Vagina (tissue), 2 donors: Measurements from ENCODE around the gene PDLIM4. TPM values are rescaled to one million over a fixed set of nuclear protein-coding genes. Genes with fewer than 3 reads are reported as not detected.

Source experiments
- DNase-seq, 2 donors: peaks; one replicate each; pipeline ENCODE4 v3.0.0-alpha.2; 2017; ENCODE audit errors: extremely low spot score in 2 of 2
- H3K27ac ChIP-seq: fragments of 200-600 bp; sonication (generic); one replicate; pipeline ENCODE4 v1.5.1; 2019
- H3K27me3 ChIP-seq: fragments of 200-600 bp; sonication (generic); one replicate; pipeline ENCODE4 v1.5.1; 2019
- H3K36me3 ChIP-seq, 2 donors: fragments of 200-600 bp; sonication (generic); one replicate each; pipeline ENCODE4 v1.5.1; 2017 to 2019
- H3K4me1 ChIP-seq: fragments of 200-600 bp; sonication (generic); one replicate; pipeline ENCODE4 v1.5.1; 2019
- H3K4me3 ChIP-seq, 2 donors: fragments of 200-600 bp; sonication (generic); 1 replicate in 1 of 2; 2 replicates in 1 of 2; pipeline ENCODE4 v1.5.1; 2016 to 2019
- H3K9me3 ChIP-seq: fragments of 200-600 bp; sonication (generic); one replicate; pipeline ENCODE4 v1.5.1; 2019
- POLR2A ChIP-seq, 2 donors: fragments of 450-650 bp; IDR thresholded peaks; one replicate each; pipeline ENCODE4 v1.6.1; 2017; ENCODE audit warnings: antibody characterized with exemption in 2 of 2, mild to moderate bottlenecking in 2 of 2, moderate library complexity in 2 of 2
- POLR2AphosphoS5 ChIP-seq, 2 donors: sonication (generic); formaldehyde crosslinking; IDR thresholded peaks; one replicate each; pipeline ENCODE4 v1.9.0; 2017; ENCODE audit warnings: antibody characterized with exemption in 2 of 2, mild to moderate bottlenecking in 2 of 2, low read depth in 1 of 2; ENCODE audit not compliant: insufficient read depth in 1 of 2
- intact Hi-C: fragments of 100-400 bp; cut with DNase I; formaldehyde crosslinking; loops from one replicate; pipeline ENCODE4 v1.15.1; 2023
- total RNA-seq: library from RNA; depleted of rRNA; stranded (reverse); fragments of >200 nt; gene quantifications from one replicate; pipeline ENCODE4 v1.2.3, GENCODE V29; 2016
- TF ChIP-seq, protein P1 (sequence below), 3 experiments: fragments of 450-650 bp in 2 of 3; fragments of 200-600 bp in 1 of 3; sonication (generic) in 1 of 3; IDR thresholded peaks; one replicate each; pipeline ENCODE4 v1.5.1; 2017 to 2019; ENCODE audit warnings: antibody characterized with exemption in 3 of 3, mild to moderate bottlenecking in 2 of 3, moderate library complexity in 2 of 3

The PDLIM4 gene
- total RNA-seq, 1 donor from 2014 or later = 76.4 TPM

DNA sequence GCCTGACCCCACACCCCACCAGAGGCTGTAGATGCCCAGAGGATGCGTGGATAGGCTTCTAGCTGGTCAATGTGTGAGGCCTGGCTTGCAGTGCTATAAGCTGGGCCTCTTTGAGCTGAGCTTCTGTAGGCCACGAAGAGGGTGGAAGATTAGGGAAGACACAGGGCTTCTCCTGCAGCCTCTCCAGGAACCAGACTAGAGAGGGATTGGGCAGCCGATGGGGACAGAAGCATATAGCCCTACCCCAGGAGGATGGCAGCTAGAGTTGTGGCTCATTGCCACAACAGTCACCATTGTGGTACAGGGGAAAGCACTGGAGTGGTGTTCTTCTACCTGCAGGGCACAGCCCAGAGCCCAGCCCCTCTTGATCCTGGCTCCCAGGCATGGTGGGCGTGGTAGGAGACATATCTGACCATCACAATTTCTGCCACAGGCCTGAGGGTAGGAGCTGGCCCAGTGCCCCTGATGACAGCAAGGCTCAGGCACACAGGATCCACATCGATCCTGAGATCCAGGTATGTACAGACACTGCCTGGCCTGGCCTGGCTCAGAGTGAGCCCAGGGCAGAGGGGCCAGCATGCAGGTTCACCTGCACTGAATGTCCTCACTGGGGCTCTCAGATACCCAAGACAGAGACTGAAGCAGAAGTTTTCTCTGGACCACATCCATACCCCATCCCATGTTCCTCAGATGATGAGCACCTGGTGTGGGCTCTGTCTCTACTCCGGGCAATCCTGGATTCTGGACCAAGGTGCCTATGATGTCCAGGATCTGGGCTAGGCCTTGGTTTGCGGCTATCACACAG, 8.7 kb downstream of the PDLIM4 start:
- Histone ChIP-seq H3K4me3 (no peak overlapping the region), H3K4me1 (peaks cover 72% of the 10 kb centered on the region), H3K36me3 (peaks cover 0 to 16% of the 10 kb centered on the region in 2 donors), H3K27ac (peak overlapping the region; percentile 77), H3K9me3 (no peaks in the 10 kb centered on the region), H3K27me3 (no peaks in the 10 kb centered on the region)
- DNase-seq = peak; percentile 72 to 92
- no peak for TF ChIP-seq POLR2A (IDR thresholded peaks at IDR 0.05)
- no peak for TF ChIP-seq POLR2AphosphoS5 (IDR thresholded peaks at IDR 0.05; ENCODE audit: insufficient read depth in 1 of 2, low read depth in 1 of 2)
- TF ChIP-seq, protein P1, sequence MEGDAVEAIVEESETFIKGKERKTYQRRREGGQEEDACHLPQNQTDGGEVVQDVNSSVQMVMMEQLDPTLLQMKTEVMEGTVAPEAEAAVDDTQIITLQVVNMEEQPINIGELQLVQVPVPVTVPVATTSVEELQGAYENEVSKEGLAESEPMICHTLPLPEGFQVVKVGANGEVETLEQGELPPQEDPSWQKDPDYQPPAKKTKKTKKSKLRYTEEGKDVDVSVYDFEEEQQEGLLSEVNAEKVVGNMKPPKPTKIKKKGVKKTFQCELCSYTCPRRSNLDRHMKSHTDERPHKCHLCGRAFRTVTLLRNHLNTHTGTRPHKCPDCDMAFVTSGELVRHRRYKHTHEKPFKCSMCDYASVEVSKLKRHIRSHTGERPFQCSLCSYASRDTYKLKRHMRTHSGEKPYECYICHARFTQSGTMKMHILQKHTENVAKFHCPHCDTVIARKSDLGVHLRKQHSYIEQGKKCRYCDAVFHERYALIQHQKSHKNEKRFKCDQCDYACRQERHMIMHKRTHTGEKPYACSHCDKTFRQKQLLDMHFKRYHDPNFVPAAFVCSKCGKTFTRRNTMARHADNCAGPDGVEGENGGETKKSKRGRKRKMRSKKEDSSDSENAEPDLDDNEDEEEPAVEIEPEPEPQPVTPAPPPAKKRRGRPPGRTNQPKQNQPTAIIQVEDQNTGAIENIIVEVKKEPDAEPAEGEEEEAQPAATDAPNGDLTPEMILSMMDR (IDR thresholded peaks at IDR 0.05) = no peak
- intact Hi-C loops = no loop called here

DNA sequence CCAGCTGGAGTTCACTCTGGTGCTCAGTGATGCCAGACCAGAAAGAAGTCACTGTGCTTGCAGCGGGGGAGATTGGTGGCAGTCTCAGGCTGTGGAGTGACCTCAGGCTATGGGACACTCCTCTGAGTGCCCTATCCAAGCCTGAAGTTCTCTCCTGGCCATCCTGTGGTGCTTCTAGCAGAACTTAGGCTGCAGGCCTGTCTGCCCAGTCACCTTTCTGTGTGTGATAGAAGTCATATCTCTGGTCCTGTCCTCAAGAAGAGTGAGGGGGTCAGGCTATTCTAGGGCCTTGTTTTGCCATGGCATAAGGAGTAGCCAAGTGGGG, 9.3 kb downstream of the PDLIM4 start:
- peak in 1 of 2 donors; percentile 83 for DNase-seq
- H3K4me1 ChIP-seq = peaks cover 66% of the 10 kb centered on the region

DNA sequence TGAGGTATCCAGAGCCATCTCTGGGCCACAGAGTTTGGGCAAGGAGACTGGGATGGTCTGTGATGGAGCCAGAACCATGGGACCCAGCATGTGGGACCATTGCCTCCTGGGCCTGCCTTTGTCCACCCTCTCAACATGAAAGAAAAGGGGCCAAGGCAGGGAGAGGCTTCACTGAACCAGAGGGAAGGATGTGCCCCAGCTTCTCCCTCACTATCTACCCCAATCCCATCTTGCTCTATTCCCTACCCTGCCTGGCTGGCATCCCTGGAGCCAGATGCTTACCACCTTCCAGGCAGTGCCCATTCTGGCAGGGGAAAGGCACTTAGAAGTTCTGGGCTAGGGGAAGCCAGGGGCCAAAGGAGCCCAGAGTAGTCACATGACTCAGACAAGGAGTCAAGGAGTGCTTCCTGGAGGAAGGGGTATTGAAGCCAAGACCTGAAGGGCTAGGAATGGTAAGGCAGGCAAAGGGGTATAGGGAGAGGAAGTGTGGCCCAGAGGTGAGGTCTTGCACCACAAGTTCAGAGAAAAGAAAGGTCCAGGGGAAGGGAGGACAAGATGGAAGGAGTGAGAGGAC, 9.8 kb downstream of the PDLIM4 start:
- Histone ChIP-seq H3K36me3 (peaks cover 0 to 21% of the 10 kb centered on the region in 2 donors), H3K27ac (peak overlapping the region; percentile 77), H3K4me3 (no peak overlapping the region), H3K27me3 (no peaks in the 10 kb centered on the region), H3K9me3 (no peaks in the 10 kb centered on the region), H3K4me1 (peaks cover 62% of the 10 kb centered on the region)
- no peak for DNase-seq
- intact Hi-C loops = no loop called here
- TF ChIP-seq POLR2A (IDR thresholded peaks at IDR 0.05) = no peak
- TF ChIP-seq POLR2AphosphoS5 (IDR thresholded peaks at IDR 0.05; ENCODE audit: insufficient read depth in 1 of 2, low read depth in 1 of 2) = no peak

More for the DNA sequence above, 9.3 kb downstream of the PDLIM4 start:
- intact Hi-C loops = no loop called here
- Histone ChIP-seq H3K27me3 (no peaks in the 10 kb centered on the region), H3K27ac (peak overlapping the region; percentile 77), H3K36me3 (peaks cover 0 to 17% of the 10 kb centered on the region in 2 donors), H3K4me3 (no peak overlapping the region), H3K9me3 (no peaks in the 10 kb centered on the region)
- no peak for TF ChIP-seq POLR2A (IDR thresholded peaks at IDR 0.05)
- TF ChIP-seq POLR2AphosphoS5 (IDR thresholded peaks at IDR 0.05; ENCODE audit: insufficient read depth in 1 of 2, low read depth in 1 of 2) = no peak
- TF ChIP-seq, protein P1 (IDR thresholded peaks at IDR 0.05) = no peak

DNA sequence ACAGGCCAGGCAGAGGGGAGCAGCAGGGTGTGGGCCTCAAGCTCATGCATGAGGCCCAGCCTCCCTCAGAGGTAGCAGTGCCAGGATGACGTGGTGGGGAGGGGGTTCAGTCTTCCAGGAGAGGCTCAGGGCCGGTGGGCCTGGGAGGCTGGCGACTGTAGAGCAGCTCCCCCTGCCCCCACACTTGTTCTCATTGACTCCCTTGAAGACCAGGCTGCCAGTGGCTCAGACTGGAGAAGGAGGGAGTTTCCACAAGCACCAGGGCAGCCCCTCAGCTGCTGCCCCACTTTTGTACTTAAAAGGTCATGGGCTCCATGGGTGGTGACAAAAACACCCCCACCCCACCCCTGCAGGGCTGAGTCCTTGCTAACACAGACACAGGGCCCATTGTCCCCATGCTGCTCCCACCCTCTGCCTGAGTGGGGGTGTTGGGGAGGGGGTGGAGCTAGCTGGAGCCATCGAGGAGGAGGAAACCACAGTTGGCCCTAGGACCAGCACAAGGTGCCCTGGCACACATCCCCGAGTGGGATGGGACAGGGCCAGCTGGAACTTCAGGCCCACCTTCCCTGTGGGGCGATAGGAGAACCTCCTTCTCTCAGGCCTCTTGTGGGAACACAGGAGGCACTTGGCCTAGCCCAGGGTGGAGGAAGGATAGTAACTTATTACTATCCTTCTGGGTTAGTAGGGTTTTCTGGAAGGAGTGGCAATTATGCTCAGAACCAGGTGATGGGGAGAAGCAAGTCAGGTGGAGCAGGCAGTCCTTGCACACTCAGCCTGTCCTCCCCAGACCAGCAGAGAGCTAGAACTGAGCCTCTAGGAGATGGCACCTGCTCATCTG, 10.7 kb downstream of the PDLIM4 start:
- Histone ChIP-seq H3K27me3 (no peaks in the 10 kb centered on the region), H3K27ac (peak overlapping the region; percentile 77), H3K4me1 (peaks cover 60% of the 10 kb centered on the region), H3K36me3 (peaks cover 0 to 16% of the 10 kb centered on the region in 2 donors), H3K9me3 (no peaks in the 10 kb centered on the region), H3K4me3 (no peak overlapping the region)
- DNase-seq = peak in 1 of 2 donors; percentile 83
- intact Hi-C loops = no loop called here
- TF ChIP-seq, protein P1 (IDR thresholded peaks at IDR 0.05) = no peak
- no peak for TF ChIP-seq POLR2AphosphoS5 (IDR thresholded peaks at IDR 0.05; ENCODE audit: insufficient read depth in 1 of 2, low read depth in 1 of 2)
- TF ChIP-seq POLR2A (IDR thresholded peaks at IDR 0.05) = no peak

DNA sequence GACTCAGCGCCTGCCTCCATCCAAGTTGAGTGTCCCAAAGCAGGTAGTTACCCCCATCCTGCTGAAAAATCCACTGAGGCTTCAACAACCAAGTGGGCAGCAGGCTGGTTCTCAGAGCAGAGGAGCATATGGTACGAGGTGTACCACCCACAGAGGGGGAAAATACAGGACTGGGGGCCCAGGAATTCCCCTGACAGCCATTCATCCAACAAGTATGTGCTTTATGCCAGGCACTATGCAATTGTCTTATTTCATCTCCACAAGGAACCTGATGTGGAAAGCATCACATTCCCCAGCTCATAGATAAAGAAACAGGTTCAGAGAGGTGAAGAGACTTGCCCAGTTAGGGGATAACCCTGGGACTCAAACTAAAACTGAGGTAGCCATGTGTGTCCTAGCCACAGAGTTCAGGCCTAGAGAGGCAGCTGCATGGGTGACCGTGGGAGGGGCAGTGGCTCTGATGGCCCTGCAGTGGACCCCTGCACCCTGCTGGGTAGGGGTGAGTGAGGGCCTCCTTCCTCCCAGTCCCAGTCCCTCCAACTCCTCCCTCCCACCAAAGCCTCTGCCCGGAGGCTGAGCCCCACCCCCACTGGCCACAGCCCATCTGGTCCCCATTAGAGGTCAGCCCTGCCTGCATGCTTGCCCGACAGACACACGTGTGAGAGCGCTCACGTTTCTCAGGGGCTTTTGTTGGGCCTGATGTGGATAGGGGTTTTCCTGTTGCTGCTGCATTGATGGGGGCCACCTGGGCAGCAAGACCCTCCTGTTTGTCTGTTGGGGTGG, 11.5 kb downstream of the PDLIM4 start:
- intact Hi-C loops = no loop called here
- H3K9me3 ChIP-seq = no peaks in the 10 kb centered on the region
- peak in 1 of 2 donors; percentile 81 for DNase-seq
- peaks cover 52% of the 10 kb centered on the region for H3K4me1 ChIP-seq
- TF ChIP-seq POLR2A (IDR thresholded peaks at IDR 0.05) (no peak), POLR2AphosphoS5 (IDR thresholded peaks at IDR 0.05; ENCODE audit: insufficient read depth in 1 of 2, low read depth in 1 of 2) (peak in 1 of 2 donors; percentile 32)
- peaks cover 0 to 16% of the 10 kb centered on the region in 2 donors for H3K36me3 ChIP-seq
- no peak overlapping the region for H3K4me3 ChIP-seq
- peak overlapping the region; percentile 77 for H3K27ac ChIP-seq
- no peaks in the 10 kb centered on the region for H3K27me3 ChIP-seq
